ENCODE data around the gene PROZ. TPM values are rescaled to one million over a fixed set of nuclear protein-coding genes. Genes with fewer than 3 reads are reported as not detected.
A peak's percentile ranks its signal among the peaks of the same experiment; 100 is the strongest.

PROZ gene
- total RNA-seq, 1 experiment from 2014 or later = not detected

DNA sequence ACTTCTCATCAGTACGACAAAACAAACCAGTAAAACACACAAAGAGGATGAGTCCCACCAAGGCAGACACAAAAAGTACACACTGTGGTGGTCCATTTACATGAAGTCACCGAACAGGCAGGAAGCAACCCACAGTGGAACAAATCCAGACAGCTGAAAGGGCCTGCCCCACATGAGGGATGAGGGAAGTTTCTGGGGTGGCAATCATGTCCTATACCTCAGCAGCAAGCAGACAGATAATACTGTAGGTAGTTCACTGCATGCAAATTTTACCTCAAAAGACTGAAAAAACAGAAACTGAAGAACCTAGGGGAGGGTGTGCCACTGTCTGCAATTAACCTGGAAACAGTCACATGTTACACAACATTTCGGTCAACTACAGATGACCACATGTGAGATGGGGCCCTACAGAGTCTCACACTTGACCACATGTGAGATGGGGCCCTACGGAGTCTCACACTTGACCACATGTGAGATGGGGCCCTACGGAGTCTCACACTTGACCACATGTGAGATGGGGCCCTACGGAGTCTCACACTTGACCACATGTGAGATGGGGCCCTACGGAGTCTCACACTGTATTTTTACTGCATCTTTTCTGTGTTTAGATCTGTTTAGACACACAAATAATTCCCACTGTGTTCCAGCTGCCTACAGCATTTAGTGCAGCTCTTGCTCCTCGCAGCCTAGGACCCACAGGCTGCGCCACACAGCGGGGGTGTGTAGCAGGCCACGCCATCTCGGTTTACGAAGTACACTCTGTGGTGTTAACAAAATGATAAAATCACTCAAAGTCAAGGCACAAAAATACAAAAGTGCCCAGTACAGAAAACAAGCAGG is 27.8 kb downstream of the PROZ start:
- Histone ChIP-seq H3K4me1 (ENCODE audit: insufficient read depth, low read length) (no peaks in the 10 kb centered on the region), H3K9ac (ENCODE audit: extremely low read depth, insufficient read length, low read length) (no peak overlapping the region), H3K4me2 (ENCODE audit: insufficient read depth, insufficient read length, low read length) (no peak overlapping the region), H2BK5ac (ENCODE audit: insufficient read length, low read length) (no peak overlapping the region), H3K79me1 (ENCODE audit: insufficient read depth, low read depth, low read length, poor library complexity, severe bottlenecking) (peaks cover 3% of the 10 kb centered on the region), H2AK5ac (ENCODE audit: insufficient read length, low read length) (no peak overlapping the region), H3K27me3 (ENCODE audit: insufficient read depth, low read length) (no peaks in the 10 kb centered on the region), H3K4ac (ENCODE audit: low read depth, low read length) (no peak overlapping the region), H2AFZ (ENCODE audit: low read length) (no peak overlapping the region), H4K20me1 (ENCODE audit: control insufficient read depth, insufficient read depth, insufficient read length) (no peaks in the 10 kb centered on the region), H3K79me2 (ENCODE audit: insufficient read depth, low read length) (no peaks in the 10 kb centered on the region), H3K23me2 (ENCODE audit: insufficient read length, low read depth, low read length, poor library complexity, severe bottlenecking) (no peaks in the 10 kb centered on the region), H2BK120ac (ENCODE audit: low read depth, low read length, poor library complexity, severe bottlenecking) (no peak overlapping the region), H3K23ac (ENCODE audit: insufficient read length, low read depth, low read length) (no peak overlapping the region), H4K5ac (ENCODE audit: insufficient read length, low read depth, low read length) (no peak overlapping the region), H2BK15ac (ENCODE audit: low read depth, low read length) (no peak overlapping the region), H3K18ac (ENCODE audit: insufficient read length, low read depth, low read length) (no peak overlapping the region), H2BK12ac (ENCODE audit: insufficient read length, low read depth, low read length) (no peak overlapping the region), H3K9me3 (ENCODE audit: control insufficient read depth, low read depth, low read length) (no peaks in the 10 kb centered on the region), H3K14ac (ENCODE audit: insufficient read depth, low read length) (no peak overlapping the region), H4K91ac (ENCODE audit: insufficient read length, low read depth, low read length) (no peak overlapping the region), H2BK20ac (ENCODE audit: low read depth, low read length, poor library complexity, severe bottlenecking) (no peak overlapping the region), H3T11ph (ENCODE audit: low read length) (no peak overlapping the region), H4K8ac (replicated peaks; ENCODE audit: insufficient read length, low read depth, low read length) (no peak overlapping the region), H3K56ac (ENCODE audit: insufficient read length, low read depth, low read length) (no peak overlapping the region), H3K27ac (ENCODE audit: insufficient read length, low read depth, low read length) (no peak overlapping the region)
- Mint-ChIP-seq H3K27ac (peak overlapping the region; percentile 9 to 71 (median 16); a peak in 4 of 7 replicates), H3K36me3 (ENCODE audit: insufficient read depth in 1 of 3, low read depth in 3 of 3) (peaks cover 40 to 83% (median 79%) of the 10 kb centered on the region in 3 experiments), H3K9me3 (no peaks in the 10 kb centered on the region), H3K4me3 (no peak overlapping the region), H3K4me1 (no peaks in the 10 kb centered on the region; a peak in 1 of 4 replicates), H3K27me3 (ENCODE audit: low read depth) (no peaks in the 10 kb centered on the region; the same call in 1 of the 2 replicates)
- no CpG with 5 or more reads among the region's 13 CpGs for WGBS (ENCODE audit: extremely low coverage, insufficient read length, low lambda C conversion rate)
- TF ChIP-seq, protein P1, sequence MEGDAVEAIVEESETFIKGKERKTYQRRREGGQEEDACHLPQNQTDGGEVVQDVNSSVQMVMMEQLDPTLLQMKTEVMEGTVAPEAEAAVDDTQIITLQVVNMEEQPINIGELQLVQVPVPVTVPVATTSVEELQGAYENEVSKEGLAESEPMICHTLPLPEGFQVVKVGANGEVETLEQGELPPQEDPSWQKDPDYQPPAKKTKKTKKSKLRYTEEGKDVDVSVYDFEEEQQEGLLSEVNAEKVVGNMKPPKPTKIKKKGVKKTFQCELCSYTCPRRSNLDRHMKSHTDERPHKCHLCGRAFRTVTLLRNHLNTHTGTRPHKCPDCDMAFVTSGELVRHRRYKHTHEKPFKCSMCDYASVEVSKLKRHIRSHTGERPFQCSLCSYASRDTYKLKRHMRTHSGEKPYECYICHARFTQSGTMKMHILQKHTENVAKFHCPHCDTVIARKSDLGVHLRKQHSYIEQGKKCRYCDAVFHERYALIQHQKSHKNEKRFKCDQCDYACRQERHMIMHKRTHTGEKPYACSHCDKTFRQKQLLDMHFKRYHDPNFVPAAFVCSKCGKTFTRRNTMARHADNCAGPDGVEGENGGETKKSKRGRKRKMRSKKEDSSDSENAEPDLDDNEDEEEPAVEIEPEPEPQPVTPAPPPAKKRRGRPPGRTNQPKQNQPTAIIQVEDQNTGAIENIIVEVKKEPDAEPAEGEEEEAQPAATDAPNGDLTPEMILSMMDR (conservative IDR thresholded peaks at IDR 0.05) = no peak
- DNase-seq = no peak

Measured in H9 (cell line).